HG03103 (cell line): Measurements from ENCODE around the gene NDUFB4.
A peak's percentile ranks its signal among the peaks of the same experiment; 100 is the strongest.

Experiments used
- ATAC-seq: cut with Tn5 transposase; IDR thresholded peaks from one replicate; pipeline ENCODE4 v1.9.1; 2021; ENCODE audit warnings: low read depth; ENCODE audit not compliant: unreplicated experiment

NDUFB4 gene

GRCh38 chr3:120596116-120596852 lies at the start of gene NDUFB4:
Gene NDUFB4, plus strand, starts transcription at chr3:120596336. Its CDS starts 24 bp downstream, at chr3:120596360.
- ATAC-seq: peak; percentile 93

- no peak for ATAC-seq
Measured at GRCh38 chr3:120550546-120550945, 45.6 kb upstream of the NDUFB4 start.

- no peak for ATAC-seq
Measured at GRCh38 chr3:120552184-120553172, 43.7 kb upstream of the NDUFB4 start.

- no peak for ATAC-seq
Measured at GRCh38 chr3:120554812-120555606, 41.1 kb upstream of the NDUFB4 start.

GRCh38 chr3:120555657-120556509 lies 40.3 kb upstream of the NDUFB4 start:
- no peak for ATAC-seq

- ATAC-seq: no peak
Measured at GRCh38 chr3:120557115-120557514, 39.0 kb upstream of the NDUFB4 start.

- ATAC-seq: peak; percentile 87
Measured at GRCh38 chr3:120558771-120559241, 37.3 kb upstream of the NDUFB4 start.

GRCh38 chr3:120559242-120560061 lies 36.7 kb upstream of the NDUFB4 start:
- peak; percentile 16 for ATAC-seq

- ATAC-seq: no peak
Measured at GRCh38 chr3:120560304-120561250, 35.6 kb upstream of the NDUFB4 start.

GRCh38 chr3:120561251-120562045 lies 34.7 kb upstream of the NDUFB4 start:
- peak; percentile 45 for ATAC-seq

GRCh38 chr3:120563356-120564022 lies 32.6 kb upstream of the NDUFB4 start:
- no peak for ATAC-seq

- ATAC-seq: no peak
Measured at GRCh38 chr3:120566243-120566975, 29.7 kb upstream of the NDUFB4 start.

- ATAC-seq: peak; percentile 56
Measured at GRCh38 chr3:120567370-120568201, 28.6 kb upstream of the NDUFB4 start.

GRCh38 chr3:120568202-120568531 lies 28.0 kb upstream of the NDUFB4 start:
- no peak for ATAC-seq

GRCh38 chr3:120568598-120568997 lies 27.5 kb upstream of the NDUFB4 start:
- ATAC-seq: no peak
